Astrocyte (in vitro differentiated cells and primary cell): ENCODE measurements around the gene IL23A.

Experiments used
- EZH2 ChIP-seq: IDR thresholded peaks from 2 replicates; pipeline ENCODE4 v1.6.1; 2012; ENCODE audit warnings: mild to moderate bottlenecking, low read length, inconsistent platforms; ENCODE audit not compliant: insufficient read depth
- TF ChIP-seq, protein P1 (sequence below): IDR thresholded peaks from 2 replicates; pipeline ENCODE4 v1.5.1; 2011; ENCODE audit warnings: low read depth, mild to moderate bottlenecking, inconsistent platforms, low read length, moderate library complexity; ENCODE audit not compliant: insufficient read depth

GRCh38 chr12:56321027-56321426 is 17.7 kb upstream of the IL23A start:
- TF ChIP-seq, protein P1, sequence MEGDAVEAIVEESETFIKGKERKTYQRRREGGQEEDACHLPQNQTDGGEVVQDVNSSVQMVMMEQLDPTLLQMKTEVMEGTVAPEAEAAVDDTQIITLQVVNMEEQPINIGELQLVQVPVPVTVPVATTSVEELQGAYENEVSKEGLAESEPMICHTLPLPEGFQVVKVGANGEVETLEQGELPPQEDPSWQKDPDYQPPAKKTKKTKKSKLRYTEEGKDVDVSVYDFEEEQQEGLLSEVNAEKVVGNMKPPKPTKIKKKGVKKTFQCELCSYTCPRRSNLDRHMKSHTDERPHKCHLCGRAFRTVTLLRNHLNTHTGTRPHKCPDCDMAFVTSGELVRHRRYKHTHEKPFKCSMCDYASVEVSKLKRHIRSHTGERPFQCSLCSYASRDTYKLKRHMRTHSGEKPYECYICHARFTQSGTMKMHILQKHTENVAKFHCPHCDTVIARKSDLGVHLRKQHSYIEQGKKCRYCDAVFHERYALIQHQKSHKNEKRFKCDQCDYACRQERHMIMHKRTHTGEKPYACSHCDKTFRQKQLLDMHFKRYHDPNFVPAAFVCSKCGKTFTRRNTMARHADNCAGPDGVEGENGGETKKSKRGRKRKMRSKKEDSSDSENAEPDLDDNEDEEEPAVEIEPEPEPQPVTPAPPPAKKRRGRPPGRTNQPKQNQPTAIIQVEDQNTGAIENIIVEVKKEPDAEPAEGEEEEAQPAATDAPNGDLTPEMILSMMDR: no peak
- no peak for TF ChIP-seq EZH2
